Sigmoid colon (tissue), 4 donors: ENCODE results near the gene PDZD7.

Experiments used
- CTCF ChIP-seq, 4 experiments: fragments of 450-650 bp in 3 of 4; fragments of 200-600 bp in 1 of 4; IDR thresholded peaks; one replicate each; pipeline ENCODE4 v1.5.1; 2016 to 2019; ENCODE audit warnings: antibody characterized with exemption in 4 of 4, mild to moderate bottlenecking in 3 of 4, moderate library complexity in 2 of 4
- POLR2AphosphoS5 ChIP-seq, 4 donors: sonication (generic); formaldehyde crosslinking; IDR thresholded peaks; one replicate each; pipeline ENCODE4 v1.6.1; 2017; ENCODE audit warnings: antibody characterized with exemption in 4 of 4

- TF ChIP-seq CTCF (IDR thresholded peaks at IDR 0.05): no peak
- peak; percentile 89 to 98 (median 95) for TF ChIP-seq POLR2AphosphoS5 (IDR thresholded peaks at IDR 0.05)
These were observed 29.8 kb downstream of the PDZD7 start for GRCh38 chr10:101000915-101001658.
